ENCODE results near the gene ALDH16A1. TPM values are rescaled to one million over a fixed set of nuclear protein-coding genes. Genes with fewer than 3 reads are reported as not detected.
"Not testable (repeated sequence)": the region's sequence is repeated elsewhere in the genome, so short reads cannot be mapped to it uniquely, and the experiment has no call there.

Gene ALDH16A1
- total RNA-seq, 4 donors from 2014 or later: 33.8 to 53.6 (median 49.1) TPM

GRCh38 chr19:49469828-49470614, 17.0 kb downstream of the ALDH16A1 start:
- TF ChIP-seq CTCF (IDR thresholded peaks at IDR 0.05): peak; percentile 33 to 61 (median 54)
- TF ChIP-seq POLR2A (IDR thresholded peaks at IDR 0.05): no peak
- Histone ChIP-seq H3K36me3 (peaks cover 0 to 32% (median 0%) of the 10 kb centered on the region in 3 donors), H3K9me3 (no peaks in the 10 kb centered on the region), H3K4me1 (peaks cover 0 to 36% (median 29%) of the 10 kb centered on the region in 4 donors), H3K27me3 (no peaks in the 10 kb centered on the region), H3K4me3 (no peak overlapping the region), H3K27ac (peak overlapping the region; percentile 60 to 84 (median 66))
- peak in 2 of 3 donors; percentile 88 to 92 for DNase-seq

- no peak for TF ChIP-seq CTCF (IDR thresholded peaks at IDR 0.05)
- TF ChIP-seq POLR2A (IDR thresholded peaks at IDR 0.05): no peak
- DNase-seq: no peak
- Histone ChIP-seq H3K27me3 (no peaks in the 10 kb centered on the region), H3K9me3 (no peaks in the 10 kb centered on the region), H3K4me3 (no peak overlapping the region), H3K4me1 (peaks cover 0 to 36% (median 29%) of the 10 kb centered on the region in 4 donors), H3K27ac (peak overlapping the region in 3 of 4 donors; percentile 60 to 84 (median 68)), H3K36me3 (peaks cover 0 to 26% (median 0%) of the 10 kb centered on the region in 3 donors)
These were observed 17.6 kb downstream of the ALDH16A1 start for GRCh38 chr19:49470615-49470978.

GRCh38 chr19:49472936-49473335, 19.9 kb downstream of the ALDH16A1 start:
- Histone ChIP-seq H3K4me1 (peaks cover 0 to 36% (median 30%) of the 10 kb centered on the region in 4 donors), H3K27ac (peak overlapping the region in 3 of 4 donors; percentile 29 to 91 (median 81))
- DNase-seq: peak in 1 of 3 donors; percentile 37

GRCh38 chr19:49473501-49473867, 20.5 kb downstream of the ALDH16A1 start:
- peak overlapping the region; percentile 81 to 91 (median 86) for H3K27ac ChIP-seq
- not testable (repeated sequence) for H3K9me3 ChIP-seq, H3K27me3 ChIP-seq, H3K36me3 ChIP-seq, DNase-seq
- peak overlapping the region; percentile 62 to 80 (median 65) for H3K4me3 ChIP-seq
- peaks cover 0 to 32% (median 26%) of the 10 kb centered on the region in 4 donors for H3K4me1 ChIP-seq

More at GRCh38 chr19:49472936-49473335, 19.9 kb downstream of the ALDH16A1 start:
- Histone ChIP-seq H3K36me3 (peaks cover 0 to 6% (median 0%) of the 10 kb centered on the region in 3 donors), H3K27me3 (no peaks in the 10 kb centered on the region), H3K9me3 (no peaks in the 10 kb centered on the region), H3K4me3 (no peak overlapping the region)
- TF ChIP-seq CTCF (IDR thresholded peaks at IDR 0.05): no peak
- TF ChIP-seq POLR2A (IDR thresholded peaks at IDR 0.05): no peak

GRCh38 chr19:49473868-49474541, 21.0 kb downstream of the ALDH16A1 start, which contains the start of gene FLT3LG:
TSS of gene FLT3LG (plus strand) at chr19:49474215. CDS start at chr19:49474640, 425 bp downstream.
- H3K36me3 ChIP-seq: no peaks in the 10 kb centered on the region
- peak; percentile 81 to 91 (median 85) for DNase-seq
- H3K9me3 ChIP-seq: no peaks in the 10 kb centered on the region
- TF ChIP-seq CTCF (IDR thresholded peaks at IDR 0.05) (peak; percentile 95 to 100 (median 98)), POLR2A (IDR thresholded peaks at IDR 0.05) (no peak)
- H3K27me3 ChIP-seq: no peaks in the 10 kb centered on the region
- H3K4me3 ChIP-seq: peak within 1 kb of the TSS; percentile 62 to 80 (median 65)
- H3K27ac ChIP-seq: peak within 1 kb of the TSS; percentile 81 to 91 (median 86)
- H3K4me1 ChIP-seq: peaks cover 0 to 28% (median 24%) of the 10 kb centered on the region in 4 donors

- Histone ChIP-seq H3K27me3 (no peaks in the 10 kb centered on the region), H3K27ac (peak overlapping the region; percentile 81 to 91 (median 86)), H3K36me3 (no peaks in the 10 kb centered on the region), H3K4me1 (peaks cover 0 to 24% (median 21%) of the 10 kb centered on the region in 4 donors), H3K9me3 (no peaks in the 10 kb centered on the region), H3K4me3 (peak overlapping the region; percentile 62 to 80 (median 65))
- no peak for TF ChIP-seq CTCF (IDR thresholded peaks at IDR 0.05)
- no peak for TF ChIP-seq POLR2A (IDR thresholded peaks at IDR 0.05)
- DNase-seq: no peak
These were observed 21.5 kb downstream of the ALDH16A1 start for GRCh38 chr19:49474542-49474924.
